Vagina (tissue), 2 donors: ENCODE results near the gene PDE4D.

ENCODE experiments used
- CTCF ChIP-seq, 3 experiments: fragments of 450-650 bp in 2 of 3; fragments of 200-600 bp in 1 of 3; sonication (generic) in 1 of 3; IDR thresholded peaks; one replicate each; pipeline ENCODE4 v1.5.1; 2017 to 2019; ENCODE audit warnings: antibody characterized with exemption in 3 of 3, mild to moderate bottlenecking in 2 of 3, moderate library complexity in 2 of 3
- POLR2A ChIP-seq, 2 donors: fragments of 450-650 bp; IDR thresholded peaks; one replicate each; pipeline ENCODE4 v1.6.1; 2017; ENCODE audit warnings: antibody characterized with exemption in 2 of 2, mild to moderate bottlenecking in 2 of 2, moderate library complexity in 2 of 2

GRCh38 chr5:59582746-59583145, 310.8 kb downstream of the PDE4D start:
- TF ChIP-seq CTCF (IDR thresholded peaks at IDR 0.05), result no peak
- no peak for TF ChIP-seq POLR2A (IDR thresholded peaks at IDR 0.05)
